DND-41 (cell line): ENCODE measurements around the gene TSHZ2.

Experiments
- ATAC-seq: fragments of 200-7000 bp; cut with Tn5 transposase; 3 replicates; pipeline ENCODE4 v1.9.1; 2021; ENCODE audit warnings: low read depth; ENCODE audit not compliant: insufficient read depth
- DNase-seq: peaks from one replicate; pipeline ENCODE4 v3.0.0-alpha.2; 2020
- H2AFZ ChIP-seq: 2 replicates; pipeline ENCODE4 v1.6.0; 2012; ENCODE audit warnings: low read depth, low read length
- H3K27ac ChIP-seq: 2 replicates; pipeline ENCODE4 v1.5.1; 2012; ENCODE audit warnings: low read length, inconsistent platforms
- H3K27me3 ChIP-seq: fragments of 200-600 bp; sonication (generic); 2 replicates; pipeline ENCODE4 v1.6.0; 2012; ENCODE audit warnings: low read length, mild to moderate bottlenecking, inconsistent platforms; ENCODE audit not compliant: insufficient read depth, poor library complexity
- H3K36me3 ChIP-seq: 2 replicates; pipeline ENCODE4 v1.5.1; 2012; ENCODE audit warnings: low read length, inconsistent platforms; ENCODE audit not compliant: insufficient read depth
- H3K4me1 ChIP-seq: 2 replicates; pipeline ENCODE4 v1.5.1; 2012; ENCODE audit warnings: mild to moderate bottlenecking, low read length; ENCODE audit not compliant: insufficient read depth
- H3K4me2 ChIP-seq: 2 replicates; pipeline ENCODE4 v1.6.0; 2012; ENCODE audit warnings: mild to moderate bottlenecking, moderate library complexity, low read length, inconsistent platforms; ENCODE audit not compliant: insufficient read depth
- H3K4me3 ChIP-seq, 2 experiments: fragments of 200-600 bp in 1 of 2; shearing (Covaris generic) in 1 of 2; 2 replicates each; pipeline ENCODE4 v1.5.1; 2012 to 2016; ENCODE audit warnings: inconsistent platforms in 2 of 2, low read length in 2 of 2, mild to moderate bottlenecking in 2 of 2, low read depth in 1 of 2, moderate library complexity in 1 of 2
- H3K79me2 ChIP-seq: 2 replicates; pipeline ENCODE4 v1.6.0; 2012; ENCODE audit warnings: low read length, inconsistent platforms; ENCODE audit not compliant: insufficient read depth
- H3K9ac ChIP-seq: 2 replicates; pipeline ENCODE4 v1.6.0; 2012; ENCODE audit warnings: low read depth, mild to moderate bottlenecking, inconsistent platforms, low read length, moderate library complexity
- H3K9me3 ChIP-seq: 2 replicates; pipeline ENCODE4 v1.5.1; 2012; ENCODE audit warnings: low read length, moderate library complexity, mild to moderate bottlenecking, inconsistent platforms; ENCODE audit not compliant: insufficient read depth, severe bottlenecking
- H4K20me1 ChIP-seq: 2 replicates; pipeline ENCODE4 v1.6.0; 2012; ENCODE audit warnings: low read length; ENCODE audit not compliant: insufficient read depth
- EZH2 ChIP-seq: IDR thresholded peaks from 3 replicates; pipeline ENCODE4 v1.6.1; 2012; ENCODE audit warnings: borderline replicate concordance, low read depth, mild to moderate bottlenecking, moderate library complexity, low read length, inconsistent platforms; ENCODE audit not compliant: severe bottlenecking
- TF ChIP-seq, protein P1 (sequence below): IDR thresholded peaks from 2 replicates; pipeline ENCODE4 v1.5.1; 2012; ENCODE audit warnings: borderline replicate concordance, low read length, moderate library complexity, mild to moderate bottlenecking; ENCODE audit not compliant: poor library complexity, severe bottlenecking; ENCODE audit errors: extremely low read depth

Gene TSHZ2

DNA sequence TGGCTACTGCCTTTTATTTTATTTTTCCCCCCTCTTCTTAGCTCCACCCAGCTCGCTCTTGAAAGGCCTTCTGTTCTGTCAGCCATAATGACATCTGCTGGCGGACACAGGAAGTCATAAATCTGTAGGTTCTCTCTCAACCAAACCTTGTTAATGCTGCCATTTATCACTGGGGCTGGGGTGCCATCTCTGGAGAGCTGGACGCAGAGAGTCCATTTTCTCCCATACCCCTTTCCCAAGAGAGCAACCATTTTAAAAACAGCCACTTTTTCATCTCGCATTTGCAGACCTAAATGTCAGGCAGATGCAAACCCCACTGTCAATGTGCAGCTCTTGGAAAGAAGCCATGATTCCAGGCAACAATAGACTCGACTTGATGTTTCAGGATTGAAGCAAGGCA is 13.0 kb upstream of the TSHZ2 start:
- no peak overlapping the region for H3K27ac ChIP-seq
- H3K4me3 ChIP-seq: no peak overlapping the region
- no peaks in the 10 kb centered on the region for H3K4me1 ChIP-seq
- no peaks in the 10 kb centered on the region for H3K9me3 ChIP-seq
- H2AFZ ChIP-seq: no peak overlapping the region
- DNase-seq: no peak
- no peak overlapping the region for H3K4me2 ChIP-seq
- no peaks in the 10 kb centered on the region for H4K20me1 ChIP-seq
- peaks cover 17% of the 10 kb centered on the region for H3K27me3 ChIP-seq
- TF ChIP-seq, protein P1, sequence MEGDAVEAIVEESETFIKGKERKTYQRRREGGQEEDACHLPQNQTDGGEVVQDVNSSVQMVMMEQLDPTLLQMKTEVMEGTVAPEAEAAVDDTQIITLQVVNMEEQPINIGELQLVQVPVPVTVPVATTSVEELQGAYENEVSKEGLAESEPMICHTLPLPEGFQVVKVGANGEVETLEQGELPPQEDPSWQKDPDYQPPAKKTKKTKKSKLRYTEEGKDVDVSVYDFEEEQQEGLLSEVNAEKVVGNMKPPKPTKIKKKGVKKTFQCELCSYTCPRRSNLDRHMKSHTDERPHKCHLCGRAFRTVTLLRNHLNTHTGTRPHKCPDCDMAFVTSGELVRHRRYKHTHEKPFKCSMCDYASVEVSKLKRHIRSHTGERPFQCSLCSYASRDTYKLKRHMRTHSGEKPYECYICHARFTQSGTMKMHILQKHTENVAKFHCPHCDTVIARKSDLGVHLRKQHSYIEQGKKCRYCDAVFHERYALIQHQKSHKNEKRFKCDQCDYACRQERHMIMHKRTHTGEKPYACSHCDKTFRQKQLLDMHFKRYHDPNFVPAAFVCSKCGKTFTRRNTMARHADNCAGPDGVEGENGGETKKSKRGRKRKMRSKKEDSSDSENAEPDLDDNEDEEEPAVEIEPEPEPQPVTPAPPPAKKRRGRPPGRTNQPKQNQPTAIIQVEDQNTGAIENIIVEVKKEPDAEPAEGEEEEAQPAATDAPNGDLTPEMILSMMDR: no peak
- no peak for TF ChIP-seq EZH2
- no peak for ATAC-seq
- H3K79me2 ChIP-seq: no peaks in the 10 kb centered on the region
- H3K36me3 ChIP-seq: no peaks in the 10 kb centered on the region
- no peak overlapping the region for H3K9ac ChIP-seq

DNA sequence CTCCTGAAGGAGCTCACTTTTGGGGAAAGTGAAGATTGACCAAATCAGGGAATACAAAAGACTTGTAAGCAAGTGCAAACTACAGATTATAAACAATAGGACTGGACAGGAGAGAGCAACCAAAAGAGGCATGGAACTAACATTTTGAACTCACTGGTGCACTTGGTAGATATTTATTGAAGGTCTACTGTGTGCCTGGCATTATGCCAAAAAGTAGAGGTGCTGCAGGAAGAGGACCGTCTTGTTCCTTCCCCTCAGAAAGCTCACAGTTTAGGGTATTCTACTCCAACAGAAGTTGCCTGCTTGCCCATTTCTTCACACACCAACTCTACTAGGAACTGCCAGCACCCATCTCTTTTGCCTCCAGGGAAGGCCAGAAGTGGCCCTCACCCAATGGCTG is 10.0 kb upstream of the TSHZ2 start:
- Histone ChIP-seq H3K4me3 (no peak overlapping the region), H3K36me3 (no peaks in the 10 kb centered on the region), H3K9me3 (no peaks in the 10 kb centered on the region), H2AFZ (no peak overlapping the region), H3K9ac (no peak overlapping the region), H4K20me1 (no peaks in the 10 kb centered on the region), H3K79me2 (no peaks in the 10 kb centered on the region), H3K4me1 (no peaks in the 10 kb centered on the region), H3K27me3 (peaks cover 21% of the 10 kb centered on the region), H3K4me2 (no peak overlapping the region), H3K27ac (no peak overlapping the region)
- ATAC-seq: no peak
- DNase-seq: no peak
- no peak for TF ChIP-seq EZH2
- TF ChIP-seq, protein P1: no peak

DNA sequence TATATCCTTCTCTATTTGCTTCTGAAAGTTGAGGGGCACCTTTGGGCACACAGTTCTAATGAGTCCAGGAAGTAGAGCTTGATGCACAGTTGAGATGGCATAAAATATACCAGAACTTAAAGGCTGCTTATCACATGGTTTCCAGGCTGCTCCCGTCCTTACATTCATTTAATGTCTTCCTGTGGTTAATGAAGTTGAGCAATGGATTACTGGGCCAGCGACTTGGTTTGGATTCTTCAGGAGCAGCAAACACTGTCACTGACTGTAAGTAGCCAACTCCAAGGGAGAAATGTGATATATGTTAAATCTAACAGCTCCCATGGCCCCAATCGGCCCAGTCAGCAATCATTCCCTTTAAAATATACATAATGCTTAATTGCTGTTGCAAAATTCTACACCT is 9.0 kb upstream of the TSHZ2 start:
- Histone ChIP-seq H3K36me3 (no peaks in the 10 kb centered on the region), H2AFZ (no peak overlapping the region), H3K9me3 (no peaks in the 10 kb centered on the region), H3K4me3 (no peak overlapping the region), H3K4me1 (no peaks in the 10 kb centered on the region), H4K20me1 (no peaks in the 10 kb centered on the region), H3K27ac (no peak overlapping the region), H3K27me3 (peaks cover 21% of the 10 kb centered on the region), H3K9ac (no peak overlapping the region), H3K79me2 (no peaks in the 10 kb centered on the region), H3K4me2 (no peak overlapping the region)
- no peak for ATAC-seq
- no peak for DNase-seq
- TF ChIP-seq EZH2: no peak
- TF ChIP-seq, protein P1: no peak

DNA sequence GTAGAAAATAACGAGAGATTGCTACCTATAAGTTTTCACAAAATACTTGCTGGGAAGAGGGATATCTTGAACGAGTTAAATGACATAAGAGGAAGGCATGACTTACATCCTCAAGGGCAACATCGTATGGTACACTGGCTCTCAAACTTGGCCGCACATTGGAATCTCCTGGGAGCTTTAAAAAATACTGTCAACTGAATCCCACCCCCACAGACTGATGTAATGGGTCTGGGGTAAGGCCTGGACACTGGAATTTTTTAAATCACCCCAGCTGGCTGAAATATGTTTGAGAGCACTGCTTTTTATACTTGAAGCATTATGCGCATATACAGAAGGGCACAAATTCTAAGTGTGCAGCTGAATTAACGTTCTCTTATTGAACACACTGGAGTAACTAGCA is 8.0 kb upstream of the TSHZ2 start:
- DNase-seq (no peak), ATAC-seq (no peak)
- Histone ChIP-seq H2AFZ (no peak overlapping the region), H3K4me1 (no peaks in the 10 kb centered on the region), H3K36me3 (no peaks in the 10 kb centered on the region), H3K4me2 (no peak overlapping the region), H3K9me3 (no peaks in the 10 kb centered on the region), H3K27ac (no peak overlapping the region), H3K79me2 (no peaks in the 10 kb centered on the region), H3K4me3 (no peak overlapping the region), H3K27me3 (peaks cover 24% of the 10 kb centered on the region), H4K20me1 (no peaks in the 10 kb centered on the region), H3K9ac (no peak overlapping the region)
- no peak for TF ChIP-seq EZH2
- TF ChIP-seq, protein P1: no peak
